GM19193 (cell line): Measurements from ENCODE around the gene ASAP3.

ENCODE experiments used
- POLR2A ChIP-seq: IDR thresholded peaks from 4 replicates; pipeline ENCODE4 v1.6.1; 2011; ENCODE audit not compliant: insufficient read depth, insufficient read length; ENCODE audit errors: extremely low read depth

ASAP3 gene

DNA sequence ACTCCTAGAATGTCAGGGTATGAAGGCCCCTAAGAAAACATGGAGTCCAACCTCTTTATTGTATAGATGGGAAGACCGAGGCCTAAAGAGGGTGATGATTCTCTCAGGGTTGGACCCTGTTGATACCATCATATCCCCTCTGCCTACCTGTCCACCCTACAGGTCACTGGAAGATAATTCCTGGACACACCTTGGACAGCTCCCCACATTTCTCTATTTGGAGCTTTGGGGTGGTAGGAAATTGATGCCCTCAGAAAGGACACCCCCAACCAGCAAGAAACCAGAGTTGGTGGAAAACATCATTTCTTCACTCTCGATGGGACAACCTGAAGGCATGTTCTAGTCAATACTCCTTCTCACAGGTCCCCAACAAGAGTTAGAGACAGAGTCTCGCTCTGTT, 56.4 kb downstream of the ASAP3 start:
- TF ChIP-seq POLR2A = no peak

DNA sequence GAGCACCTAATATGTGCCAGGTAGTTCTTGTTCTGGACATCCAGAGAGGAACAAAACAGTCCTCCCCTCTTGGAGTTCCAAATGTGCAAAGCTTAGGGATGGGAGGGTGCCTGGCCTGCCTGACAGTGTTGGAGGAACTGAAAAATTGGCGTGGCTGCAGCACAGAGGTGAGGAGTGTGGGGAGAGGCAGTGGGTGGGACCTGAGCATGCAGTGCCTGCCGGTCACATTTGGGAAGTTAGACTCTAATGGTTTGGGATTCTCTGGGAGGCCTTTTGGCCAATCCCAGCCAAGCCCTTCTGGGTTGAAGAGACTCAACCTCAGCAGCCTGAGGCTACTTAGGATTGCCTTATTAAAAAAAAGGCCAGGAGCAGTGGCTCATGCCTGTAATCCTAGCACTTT, 57.2 kb downstream of the ASAP3 start:
- TF ChIP-seq POLR2A = no peak

DNA sequence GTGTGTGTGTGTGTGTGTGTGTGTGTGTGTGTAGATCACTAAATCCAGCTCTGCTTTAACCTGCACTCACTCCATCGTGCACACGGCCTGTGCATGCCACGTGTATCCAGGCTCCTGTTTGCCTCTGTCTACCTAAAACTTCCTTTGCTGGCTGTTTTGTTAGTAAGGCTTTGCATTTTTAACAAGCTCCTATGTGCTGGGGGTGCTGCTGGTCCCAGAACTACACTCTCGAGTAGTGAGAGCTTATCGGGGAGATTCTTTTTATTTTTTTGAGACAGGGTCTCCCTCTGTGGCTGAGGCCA, 58.8 kb downstream of the ASAP3 start:
- TF ChIP-seq POLR2A = no peak

DNA sequence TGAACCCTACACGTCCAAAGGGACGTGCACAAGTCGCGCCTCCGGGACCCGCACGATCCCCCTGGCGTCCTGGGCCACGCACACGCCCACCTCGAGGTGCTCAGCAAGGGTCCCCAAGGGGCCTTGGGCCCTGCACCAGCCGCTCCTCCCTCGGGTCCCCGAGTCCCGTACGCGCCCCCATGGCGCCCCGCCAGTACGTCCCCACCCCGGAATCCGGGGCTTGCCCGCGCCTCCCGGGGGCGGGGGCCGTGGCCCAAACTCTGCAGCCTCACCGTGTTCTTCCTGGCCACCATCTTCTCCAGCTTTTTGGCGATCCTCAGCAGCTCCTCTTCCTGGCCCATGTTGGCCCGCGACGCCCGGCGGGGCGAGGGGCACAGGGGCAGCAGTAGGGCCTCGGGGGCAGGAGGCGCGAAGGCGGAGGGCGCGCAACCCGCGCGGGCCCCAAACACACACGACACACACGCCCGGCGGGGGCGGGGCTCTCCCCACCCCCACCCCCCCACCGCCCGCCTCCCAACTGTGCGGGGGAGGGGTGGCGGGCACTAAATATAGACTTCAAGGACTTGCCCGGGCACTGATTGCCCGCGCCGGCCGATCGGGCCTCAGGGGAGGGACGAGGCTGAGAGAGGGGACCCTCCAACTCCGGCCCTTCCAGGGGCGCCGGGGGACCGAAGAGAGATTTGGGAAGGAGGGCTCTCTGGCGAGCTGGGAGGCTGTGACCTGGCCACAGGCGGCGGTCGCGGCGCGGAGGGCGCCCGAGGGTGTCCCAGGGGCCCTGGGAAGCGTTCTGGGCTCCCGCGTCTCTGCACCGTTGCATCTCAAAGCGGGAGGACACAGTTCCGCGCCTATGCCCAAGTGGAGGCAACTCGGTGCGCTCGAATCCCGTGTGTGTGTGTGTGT, 59.4 kb downstream of the ASAP3 start, which contains the start of gene TCEA3:
Gene TCEA3, minus strand, starts transcription at position 456 of the 900 bp plus-strand sequence. Its CDS starts 115 bp downstream, at position 341.
- no peak for TF ChIP-seq POLR2A

DNA sequence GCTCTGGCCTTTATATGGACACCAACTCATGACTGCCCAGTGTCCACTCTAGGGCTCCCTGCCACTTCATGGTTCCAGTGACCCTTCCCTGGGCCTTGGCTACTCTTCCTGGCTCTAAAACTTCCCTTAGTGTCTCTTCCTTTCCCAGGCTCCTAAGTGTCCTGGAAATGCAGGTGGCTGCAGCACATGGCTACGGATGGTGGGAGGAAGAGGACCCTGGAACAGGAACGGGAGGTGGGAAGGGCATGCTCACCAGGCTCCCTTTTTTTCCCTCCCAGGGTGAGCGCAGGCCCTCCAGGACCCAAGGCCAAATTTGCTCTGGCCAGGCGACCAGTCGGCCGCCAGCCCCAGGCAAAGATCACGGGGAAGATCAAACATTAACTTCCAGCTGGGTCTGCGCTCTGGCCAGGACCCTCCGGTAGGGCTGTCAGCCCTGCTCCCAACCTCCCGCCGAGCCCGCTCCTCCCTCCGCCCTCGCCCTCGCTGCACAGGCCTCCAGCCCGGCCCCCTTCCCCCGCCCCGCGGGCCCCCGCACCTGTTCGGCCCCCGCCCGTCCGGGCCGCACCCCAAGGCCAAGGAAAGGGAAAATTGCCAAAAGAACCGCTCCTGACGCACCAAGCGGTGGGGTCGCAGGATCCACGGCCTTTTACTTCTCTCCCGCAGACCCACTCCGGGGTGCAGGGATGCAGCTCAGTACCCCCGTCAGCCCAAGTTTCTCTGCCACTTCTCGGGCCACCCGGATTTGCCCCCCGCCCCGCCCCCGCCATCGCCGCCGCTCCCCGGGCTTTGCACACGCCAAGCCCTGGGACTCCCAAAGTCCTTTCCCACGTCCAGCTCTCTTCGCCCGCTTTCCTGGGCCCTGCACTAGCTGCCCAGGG, 60.3 kb downstream of the ASAP3 start:
- TF ChIP-seq POLR2A = no peak

DNA sequence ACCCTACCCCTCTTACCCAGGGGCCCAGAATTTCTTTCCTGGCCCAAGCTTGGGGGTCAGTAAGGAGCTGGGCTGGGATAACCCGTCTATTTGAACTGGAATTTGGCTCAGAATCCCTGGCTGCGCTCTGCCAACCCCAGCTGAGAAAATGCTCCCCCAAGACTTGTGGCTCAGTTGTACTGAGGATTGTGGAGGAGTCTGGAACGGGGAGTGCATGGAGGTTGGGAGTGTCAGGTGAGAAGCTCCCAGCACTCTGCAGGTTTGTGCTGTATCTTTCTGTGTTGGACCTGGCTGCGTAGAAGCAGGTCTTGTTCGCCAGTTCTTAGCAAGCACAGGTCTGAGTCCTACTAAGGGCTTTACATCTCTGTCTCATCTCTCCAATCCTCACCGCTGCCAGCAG, 61.0 kb downstream of the ASAP3 start:
- no peak for TF ChIP-seq POLR2A

DNA sequence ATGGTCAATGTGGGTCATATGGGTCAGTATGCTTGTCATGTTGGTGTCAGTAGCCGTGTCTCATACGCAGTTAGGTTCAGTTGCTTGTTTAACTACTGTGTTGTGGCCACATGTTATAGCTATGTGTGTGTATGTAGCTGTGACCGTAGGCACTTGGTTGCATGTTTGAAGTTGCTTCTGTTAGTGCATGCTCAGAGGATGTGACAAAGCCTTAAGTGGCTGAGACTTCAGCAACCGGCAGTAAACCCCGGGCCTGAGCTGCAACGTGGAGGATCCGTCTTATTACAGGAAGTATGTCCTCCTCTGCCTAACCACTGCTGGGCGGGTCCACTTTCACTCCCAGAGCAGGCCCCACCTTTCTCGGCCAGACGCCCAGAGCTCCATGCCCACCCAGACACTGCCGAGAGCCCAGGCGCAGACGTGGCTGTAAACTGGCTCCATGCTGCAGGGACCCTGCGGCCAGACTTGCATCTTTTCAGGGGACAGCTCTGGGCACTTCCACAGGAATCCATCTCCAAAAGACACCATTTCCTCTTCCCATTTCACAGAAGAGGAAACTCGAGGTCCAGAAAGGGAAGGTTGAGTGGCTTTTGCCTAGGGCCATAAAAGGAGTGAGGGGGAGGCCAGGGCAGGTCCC, 61.6 kb downstream of the ASAP3 start:
- TF ChIP-seq POLR2A = no peak

DNA sequence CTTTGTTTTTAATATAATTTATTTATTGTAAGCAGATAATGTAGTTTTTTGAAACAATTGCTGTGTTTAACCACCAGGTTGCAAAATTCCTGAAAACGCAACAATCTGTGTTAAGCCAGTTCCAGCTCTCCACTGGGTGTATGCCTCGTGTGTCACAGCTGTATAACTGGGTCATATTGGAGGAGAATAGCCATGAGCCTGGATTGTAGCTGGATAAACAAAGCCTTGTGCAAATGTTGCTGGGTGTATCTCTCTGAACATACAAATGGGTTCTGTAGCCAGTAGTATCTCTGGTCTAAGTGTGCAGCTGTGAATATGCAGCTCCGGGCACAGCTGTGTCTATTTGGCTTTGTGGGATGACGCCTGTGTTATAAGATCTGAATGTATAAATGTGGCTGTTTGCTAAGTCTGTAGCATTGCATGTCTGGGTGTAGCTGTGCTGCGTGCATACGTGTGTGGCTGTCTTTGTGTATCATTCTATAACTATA, 62.2 kb downstream of the ASAP3 start:
- no peak for TF ChIP-seq POLR2A

DNA sequence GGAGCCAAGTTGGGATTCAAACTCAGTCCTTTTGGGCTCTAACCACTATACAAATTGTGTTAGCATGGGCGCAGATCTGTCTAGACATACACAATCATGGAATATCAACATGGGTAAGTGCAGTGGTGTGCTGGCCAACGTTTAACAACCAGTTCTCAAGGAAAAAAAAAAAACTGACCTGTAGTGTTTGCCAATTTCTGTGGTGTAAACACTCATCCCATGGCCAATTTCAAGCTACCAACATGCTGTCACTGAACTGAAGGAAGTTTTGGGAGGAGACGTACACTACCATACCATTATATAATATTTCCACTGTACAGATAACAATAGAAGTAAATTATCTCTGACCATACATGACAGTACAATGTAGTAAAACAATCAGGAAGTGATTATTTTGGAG, 62.6 kb downstream of the ASAP3 start:
- TF ChIP-seq POLR2A = no peak

DNA sequence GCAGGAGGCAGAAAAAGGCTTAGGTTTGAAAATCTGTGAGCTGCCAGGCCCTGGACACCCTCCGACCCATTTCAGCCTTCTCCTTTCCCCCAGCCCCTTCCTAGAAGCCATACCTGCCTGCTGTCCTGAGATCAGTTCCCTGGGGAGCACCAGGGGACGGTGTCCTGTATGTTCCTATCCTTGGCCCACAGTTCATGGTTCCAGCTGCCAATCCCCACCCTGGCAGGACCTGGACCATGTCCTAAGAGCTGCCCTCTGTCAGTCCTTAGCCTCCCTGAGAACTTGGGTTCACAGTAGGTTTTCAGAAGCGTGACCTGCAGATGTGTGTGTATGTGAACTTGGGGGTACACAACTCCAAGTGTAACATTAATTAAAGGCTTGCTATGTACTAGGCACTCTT, 63.2 kb downstream of the ASAP3 start:
- no peak for TF ChIP-seq POLR2A

DNA sequence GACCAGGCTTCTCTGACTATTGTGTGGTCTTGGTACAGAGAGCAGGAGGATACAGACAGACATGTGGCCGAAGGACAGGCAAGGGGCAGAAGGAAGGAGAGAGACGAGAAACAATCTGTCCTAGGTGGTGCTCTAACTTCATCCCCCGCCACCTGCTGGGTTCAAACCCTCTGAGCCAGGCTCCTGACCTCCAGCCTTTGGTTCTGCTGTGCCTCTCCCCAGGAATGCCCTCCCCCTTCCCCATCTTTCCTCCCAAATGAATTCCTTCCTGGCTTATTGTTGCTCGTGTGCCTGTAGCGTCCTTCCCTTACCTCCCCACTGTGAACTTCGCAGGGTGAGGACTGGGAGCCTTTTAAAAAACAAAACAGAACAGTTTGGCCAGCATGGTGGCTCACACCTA, 64.8 kb downstream of the ASAP3 start:
- no peak for TF ChIP-seq POLR2A

DNA sequence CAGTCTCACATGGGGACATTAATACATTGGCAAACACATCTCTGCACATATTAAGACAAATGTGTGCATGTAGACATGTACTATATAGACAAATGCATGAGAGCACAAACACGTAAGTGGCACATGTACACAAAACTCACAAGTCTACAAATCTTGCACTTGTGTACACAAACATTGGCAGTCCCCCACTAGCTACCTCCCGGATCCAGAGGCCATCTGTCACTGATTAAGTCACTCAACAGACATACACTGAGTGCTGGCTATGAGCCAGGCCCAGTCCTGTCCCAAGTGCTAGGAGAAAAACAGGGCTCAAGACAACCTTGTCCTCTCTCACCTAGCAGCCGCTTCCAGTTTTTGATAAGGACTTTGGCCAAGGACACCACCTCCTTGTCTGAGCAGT, 66.4 kb downstream of the ASAP3 start:
- TF ChIP-seq POLR2A = no peak

DNA sequence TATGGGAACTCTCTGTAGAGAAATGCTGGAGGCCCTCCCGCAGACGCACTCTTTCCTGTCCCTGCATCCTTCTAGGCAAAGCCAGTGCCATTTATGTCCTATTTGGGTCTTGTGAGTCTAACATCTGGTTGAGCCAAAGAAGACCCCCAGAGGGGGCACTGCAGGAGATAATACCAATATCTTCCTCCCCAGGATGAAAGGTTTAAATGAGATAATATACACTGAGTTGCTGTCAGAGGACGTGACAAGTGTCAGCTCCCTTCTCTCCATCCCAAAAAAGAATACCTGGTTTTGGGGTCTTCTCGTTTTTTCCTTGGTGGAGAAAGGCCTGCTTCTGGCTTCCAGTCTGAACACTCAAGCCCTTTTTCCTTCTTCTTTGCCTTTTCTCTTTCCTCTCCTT, 67.0 kb downstream of the ASAP3 start:
- TF ChIP-seq POLR2A = no peak

DNA sequence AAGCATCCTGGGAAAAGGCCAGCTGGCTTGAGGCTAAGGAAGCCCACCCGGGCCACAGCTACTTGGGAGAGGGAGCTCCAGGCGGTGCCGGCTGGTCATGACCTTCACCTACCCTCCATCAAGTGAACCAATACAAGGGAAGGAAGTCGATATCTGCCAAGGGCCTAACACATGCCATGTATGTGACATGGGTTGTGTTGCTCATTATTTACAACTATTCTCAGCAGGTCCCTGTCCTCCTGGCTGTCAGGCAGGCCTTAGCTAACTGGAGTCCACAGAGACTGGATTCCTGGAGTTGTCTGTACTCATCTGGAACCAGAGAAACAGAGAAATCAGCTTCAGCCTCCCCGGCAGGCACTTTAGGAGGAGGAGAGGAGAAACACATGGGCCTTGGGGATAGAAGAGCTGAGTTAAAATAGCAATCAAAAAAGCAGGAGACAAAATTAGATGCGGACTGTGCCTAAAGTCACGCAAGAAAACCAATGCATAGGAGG, 75.1 kb downstream of the ASAP3 start:
- TF ChIP-seq POLR2A = no peak
